HCT116 (cell line): ENCODE results near the gene OPALIN. TPM values are rescaled to one million over a fixed set of nuclear protein-coding genes. Genes with fewer than 3 reads are reported as not detected.

Experiments
- ATAC-seq: fragments of 200-7000 bp; cut with Tn5 transposase; 2 replicates; pipeline ENCODE4 v1.9.1; 2020; ENCODE audit warnings: mild to moderate bottlenecking, moderate library complexity
- BruUV-seq: library from RNA; stranded (reverse); fragments of 400-500 nt; replicated peaks from 2 replicates; lab custom pipeline; 2021; lab: Mats Ljungman, UMichigan
- CTCF ChIA-PET: fragments of 300-600 bp; sonication (Branson Sonifier 250); formaldehyde crosslinking; loops from one replicate; lab custom pipeline; 2021; ENCODE audit warnings: antibody characterized with exemption; lab: Charles Lee
- POLR2A ChIA-PET: fragments of 300-600, 350-600 bp; sonication (Branson Sonifier 250); formaldehyde crosslinking; loops from one replicate; lab custom pipeline; 2021; ENCODE audit warnings: antibody characterized with exemption; lab: Charles Lee
- RAD21 ChIA-PET, 2 experiments: fragments of 300-600 bp; sonication (Branson Sonifier 250); formaldehyde crosslinking; loops; one replicate each; lab custom pipeline; 2023; ENCODE audit warnings: low total read pairs in 2 of 2; ENCODE audit not compliant: uncharacterized antibody in 2 of 2, unreplicated experiment in 2 of 2, low non-redundant PET in 1 of 2; lab: Charles Lee
- DNase-seq: peaks from one replicate; pipeline ENCODE4 v3.0.0-alpha.2; 2010; ENCODE audit warnings: low read depth, low spot score
- H2AFZ ChIP-seq: fragments of 200-600 bp; shearing (Covaris generic), sonication (generic); 2 replicates; pipeline ENCODE4 v1.6.1; 2017; ENCODE audit warnings: low read depth, mixed run types, mixed read lengths, antibody characterized with exemption, low read length; ENCODE audit not compliant: poor library complexity, severe bottlenecking
- H3K27ac ChIP-seq: 2 replicates; pipeline ENCODE4 v1.5.1; 2012; ENCODE audit warnings: low read depth, low read length
- H3K27me3 ChIP-seq: fragments of 200-600 bp; sonication (generic); 2 replicates; pipeline ENCODE4 v1.6.1; 2016; ENCODE audit warnings: mixed run types, low read length, mixed read lengths; ENCODE audit not compliant: insufficient read depth
- H3K36me3 ChIP-seq, 2 experiments: fragments of 200-500 bp in 1 of 2; fragments of 200-600 bp in 1 of 2; sonication (Bioruptor generic) in 1 of 2; sonication (generic) in 1 of 2; 2 replicates each; pipeline versions ENCODE4 v1.5.1 to v1.6.1; 2014 to 2016; ENCODE audit warnings: low read length in 2 of 2, inconsistent platforms in 1 of 2, mixed read lengths in 1 of 2, mixed run types in 1 of 2; ENCODE audit not compliant: insufficient read depth in 2 of 2, control insufficient read depth in 1 of 2
- H3K4me1 ChIP-seq, 2 experiments: fragments of 200-600 bp in 1 of 2; sonication (generic) in 1 of 2; 2 replicates each; pipeline versions ENCODE4 v1.5.1 to v1.6.1; 2012 to 2017; ENCODE audit warnings: low read length in 2 of 2, inconsistent platforms in 1 of 2, mild to moderate bottlenecking in 1 of 2, mixed read lengths in 1 of 2, mixed run types in 1 of 2, moderate library complexity in 1 of 2; ENCODE audit not compliant: insufficient read depth in 2 of 2, control insufficient read depth in 1 of 2
- H3K4me2 ChIP-seq: fragments of 200-600 bp; sonication (generic); 2 replicates; pipeline ENCODE4 v1.6.1; 2017; ENCODE audit warnings: mixed run types, low read length, mixed read lengths
- H3K4me3 ChIP-seq, 2 experiments: fragments of 200-600 bp in 1 of 2; sonication (generic) in 1 of 2; replicated peaks in 1 of 2; 2 replicates each; pipeline ENCODE4 v1.5.1; 2011 to 2016; ENCODE audit warnings: low read length in 2 of 2, control low read depth in 1 of 2, low read depth in 1 of 2, mild to moderate bottlenecking in 1 of 2, mixed read lengths in 1 of 2, mixed run types in 1 of 2
- H3K79me2 ChIP-seq: fragments of 200-600 bp; sonication (generic); 2 replicates; pipeline ENCODE4 v1.6.1; 2017; ENCODE audit warnings: mild to moderate bottlenecking, mixed run types, low read length, moderate library complexity, mixed read lengths; ENCODE audit not compliant: insufficient read depth
- H3K9ac ChIP-seq: fragments of 200-600 bp; sonication (generic); 2 replicates; pipeline ENCODE4 v1.6.1; 2016; ENCODE audit warnings: low read length, mixed read lengths
- H3K9me2 ChIP-seq: fragments of 200-600 bp; sonication (generic), shearing (Covaris generic); 2 replicates; pipeline ENCODE4 v1.6.1; 2017; ENCODE audit warnings: mixed run types, mild to moderate bottlenecking, moderate library complexity; ENCODE audit not compliant: insufficient read depth
- H3K9me3 ChIP-seq, 2 experiments: fragments of 200-500 bp in 1 of 2; fragments of 200-600 bp in 1 of 2; sonication (Bioruptor generic) in 1 of 2; sonication (generic) in 1 of 2; 2 replicates each; pipeline ENCODE4 v1.6.1; 2014 to 2017; ENCODE audit warnings: low read length in 2 of 2, mixed read lengths in 2 of 2, inconsistent platforms in 1 of 2, low read depth in 1 of 2, mild to moderate bottlenecking in 1 of 2, mixed run types in 1 of 2, moderate library complexity in 1 of 2; ENCODE audit not compliant: control insufficient read depth in 1 of 2, insufficient read depth in 1 of 2
- H4K20me1 ChIP-seq: fragments of 200-600 bp; sonication (generic), shearing (Covaris generic); 2 replicates; pipeline ENCODE4 v1.6.1; 2017; ENCODE audit warnings: mixed run types, mild to moderate bottlenecking, moderate library complexity; ENCODE audit not compliant: insufficient read depth
- CEBPB ChIP-seq: IDR thresholded peaks from 2 replicates; pipeline ENCODE4 v1.6.1; 2012; ENCODE audit warnings: low read depth
- EGR1 ChIP-seq: IDR thresholded peaks from 2 replicates; pipeline ENCODE4 v1.6.1; 2012; ENCODE audit warnings: low read depth
- EZH2phosphoT487 ChIP-seq: fragments of 200-600 bp; IDR thresholded peaks from 2 replicates; pipeline ENCODE4 v1.6.1; 2018; ENCODE audit warnings: antibody characterized with exemption, borderline replicate concordance
- FOSL1 ChIP-seq: IDR thresholded peaks from 2 replicates; pipeline ENCODE4 v1.6.1; 2012; ENCODE audit warnings: low read depth
- JUND ChIP-seq: IDR thresholded peaks from 2 replicates; pipeline ENCODE4 v1.6.1; 2012
- MAX ChIP-seq: IDR thresholded peaks from 2 replicates; pipeline ENCODE4 v1.6.1; 2012
- POLR2AphosphoS5 ChIP-seq: IDR thresholded peaks from 2 replicates; pipeline ENCODE4 v1.6.1; 2011; ENCODE audit warnings: mild to moderate bottlenecking, low read depth, low read length, moderate library complexity
- RAD21 ChIP-seq: IDR thresholded peaks from 2 replicates; pipeline ENCODE4 v1.6.1; 2012; ENCODE audit warnings: low read depth, mild to moderate bottlenecking
- SP1 ChIP-seq: IDR thresholded peaks from 2 replicates; pipeline ENCODE4 v1.6.1; 2012; ENCODE audit warnings: low read depth
- SRF ChIP-seq: IDR thresholded peaks from 2 replicates; pipeline ENCODE4 v1.6.1; 2012; ENCODE audit warnings: low read depth
- TCF7L2 ChIP-seq: IDR thresholded peaks from 2 replicates; pipeline ENCODE4 v1.7.0; 2011; ENCODE audit warnings: borderline replicate concordance, inconsistent platforms; ENCODE audit not compliant: insufficient read depth, insufficient read length; ENCODE audit errors: extremely low read depth
- YY1 ChIP-seq: IDR thresholded peaks from 2 replicates; pipeline ENCODE4 v1.6.1; 2011; ENCODE audit warnings: low read length, low read depth, moderate library complexity, mild to moderate bottlenecking; ENCODE audit not compliant: insufficient replicate concordance; ENCODE audit errors: extremely low read depth
- ZNF274 ChIP-seq: fragments of 200-500 bp; sonication (Bioruptor generic); IDR thresholded peaks from 2 replicates; pipeline ENCODE4 v1.6.1; 2014; ENCODE audit warnings: mild to moderate bottlenecking, low read depth, low read length, inconsistent platforms
- intact Hi-C: fragments of 100-400 bp; cut with micrococcal nuclease; formaldehyde crosslinking; loops from 2 replicates; pipeline ENCODE4 v1.10.0; 2022
- total RNA-seq: library from RNA; stranded (reverse); gene quantifications from one replicate; pipeline ENCODE4 v1.2.1, GENCODE V29; 2021; ENCODE audit not compliant: unreplicated experiment
- TF ChIP-seq, protein P1 (sequence below): IDR thresholded peaks from 2 replicates; pipeline ENCODE4 v1.6.1; 2012
- TF ChIP-seq, protein P2 (sequence below): IDR thresholded peaks from 2 replicates; pipeline ENCODE4 v1.6.1; 2011; ENCODE audit warnings: mild to moderate bottlenecking, low read length, moderate library complexity; ENCODE audit not compliant: insufficient replicate concordance; ENCODE audit errors: extremely low read depth

Gene OPALIN
- total RNA-seq, 1 experiment from 2014 or later, result not detected

DNA sequence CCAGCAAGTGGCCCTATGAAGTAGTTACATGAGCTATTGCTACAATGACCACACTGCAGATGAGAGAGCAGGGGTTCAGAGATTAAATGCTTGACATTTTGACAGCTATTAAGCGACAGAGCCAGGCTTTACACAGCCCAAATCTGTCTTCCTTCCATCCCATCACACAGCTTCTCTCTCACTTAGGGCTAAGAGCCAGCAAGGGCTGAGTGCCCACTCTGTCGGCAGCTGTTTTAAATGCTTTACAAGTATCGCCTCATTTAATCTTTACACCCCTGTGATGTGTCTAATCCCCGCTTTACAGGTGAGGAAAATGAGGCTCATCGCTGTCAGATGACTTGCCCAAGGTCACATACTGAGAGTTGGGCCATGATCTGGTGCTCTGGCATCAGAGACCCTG lies 15.2 kb upstream of the OPALIN start:
- BruUV-seq, result no TSS peak
- no peaks in the 10 kb centered on the region for H3K9me3 ChIP-seq
- no peak for TF ChIP-seq SP1
- no peak for TF ChIP-seq MAX
- TF ChIP-seq JUND, result no peak
- no peak for TF ChIP-seq YY1
- TF ChIP-seq FOSL1, result no peak
- TF ChIP-seq SRF, result no peak
- no peak for TF ChIP-seq CEBPB
- TF ChIP-seq, protein P1, sequence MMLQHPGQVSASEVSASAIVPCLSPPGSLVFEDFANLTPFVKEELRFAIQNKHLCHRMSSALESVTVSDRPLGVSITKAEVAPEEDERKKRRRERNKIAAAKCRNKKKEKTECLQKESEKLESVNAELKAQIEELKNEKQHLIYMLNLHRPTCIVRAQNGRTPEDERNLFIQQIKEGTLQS, result no peak
- TF ChIP-seq RAD21, result no peak
- TF ChIP-seq, protein P2, sequence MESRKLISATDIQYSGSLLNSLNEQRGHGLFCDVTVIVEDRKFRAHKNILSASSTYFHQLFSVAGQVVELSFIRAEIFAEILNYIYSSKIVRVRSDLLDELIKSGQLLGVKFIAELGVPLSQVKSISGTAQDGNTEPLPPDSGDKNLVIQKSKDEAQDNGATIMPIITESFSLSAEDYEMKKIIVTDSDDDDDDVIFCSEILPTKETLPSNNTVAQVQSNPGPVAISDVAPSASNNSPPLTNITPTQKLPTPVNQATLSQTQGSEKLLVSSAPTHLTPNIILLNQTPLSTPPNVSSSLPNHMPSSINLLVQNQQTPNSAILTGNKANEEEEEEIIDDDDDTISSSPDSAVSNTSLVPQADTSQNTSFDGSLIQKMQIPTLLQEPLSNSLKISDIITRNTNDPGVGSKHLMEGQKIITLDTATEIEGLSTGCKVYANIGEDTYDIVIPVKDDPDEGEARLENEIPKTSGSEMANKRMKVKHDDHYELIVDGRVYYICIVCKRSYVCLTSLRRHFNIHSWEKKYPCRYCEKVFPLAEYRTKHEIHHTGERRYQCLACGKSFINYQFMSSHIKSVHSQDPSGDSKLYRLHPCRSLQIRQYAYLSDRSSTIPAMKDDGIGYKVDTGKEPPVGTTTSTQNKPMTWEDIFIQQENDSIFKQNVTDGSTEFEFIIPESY, result no peak
- TF ChIP-seq TCF7L2, result no peak
- TF ChIP-seq EGR1, result no peak
- no peak for TF ChIP-seq EZH2phosphoT487
- no peak for TF ChIP-seq POLR2AphosphoS5
- no peak for TF ChIP-seq ZNF274
- H3K27me3 ChIP-seq, result no peaks in the 10 kb centered on the region
- no peak overlapping the region for H3K27ac ChIP-seq
- H3K79me2 ChIP-seq, result no peaks in the 10 kb centered on the region
- H3K4me2 ChIP-seq, result no peak overlapping the region
- no peak for ATAC-seq
- no peak overlapping the region for H3K4me3 ChIP-seq
- H3K9ac ChIP-seq, result no peak overlapping the region
- CTCF ChIA-PET, result interaction anchor here (0.6 kb wide), 1 partner anchor 251 kb away, joined by 3 read pairs; no protein-coding TSS in a partner anchor
- H3K4me1 ChIP-seq, result peaks cover 0 to 30% of the 10 kb centered on the region in 2 experiments; a peak in 3 of 4 replicates
- no peaks in the 10 kb centered on the region for H4K20me1 ChIP-seq
- POLR2A ChIA-PET, result no interaction called here
- DNase-seq, result no peak
- no peak overlapping the region for H2AFZ ChIP-seq
- RAD21 ChIA-PET, result no interaction called here
- no peaks in the 10 kb centered on the region for H3K36me3 ChIP-seq
- intact Hi-C loops, result loop anchor here (10.0 kb wide), 1 partner anchor 271 kb away; no protein-coding TSS in a partner anchor
- no peaks in the 10 kb centered on the region for H3K9me2 ChIP-seq
